ENCODE data around the gene NAV1.
"Not testable (repeated sequence)": the region's sequence is repeated elsewhere in the genome, so short reads cannot be mapped to it uniquely, and the experiment has no call there.

Gene NAV1

DNA sequence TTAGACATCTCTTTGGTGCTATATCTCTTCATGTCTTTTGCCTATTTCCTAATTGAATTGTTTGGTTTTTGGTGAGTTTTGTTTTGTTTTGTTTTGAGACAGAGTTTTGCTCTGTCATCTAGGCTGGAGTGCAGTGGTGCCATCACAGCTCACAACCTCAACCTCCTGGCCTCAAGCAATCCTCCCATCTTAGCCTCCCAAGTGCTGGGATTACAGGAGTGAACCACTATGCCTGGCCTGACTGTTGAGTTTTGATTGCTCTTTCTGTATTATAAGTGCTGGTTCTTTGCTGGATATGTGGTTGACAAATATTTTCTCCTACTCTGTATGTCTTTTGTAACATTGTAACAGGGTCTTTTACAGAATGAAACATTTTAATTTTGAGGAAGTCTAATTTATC, 38.0 kb downstream of the NAV1 start:
- Histone ChIP-seq H3K4me2 (ENCODE audit: low read depth, low read length) (no peak overlapping the region), H3K79me2 (ENCODE audit: low read length) (no peaks in the 10 kb centered on the region), H3K27ac (ENCODE audit: low read length) (no peak overlapping the region), H4K20me1 (ENCODE audit: insufficient read depth, low read length) (no peaks in the 10 kb centered on the region), H3K9ac (ENCODE audit: low read length) (no peak overlapping the region), H3K4me1 (ENCODE audit: low read length) (no peaks in the 10 kb centered on the region), H2AFZ (ENCODE audit: low read length) (no peak overlapping the region), H3K4me3 (ENCODE audit: low read length) (no peak overlapping the region), H3K9me2 (replicated peaks; ENCODE audit: insufficient read depth, low read length) (no peaks in the 10 kb centered on the region), H3K27me3 (replicated peaks; ENCODE audit: insufficient read depth, low read length) (no peaks in the 10 kb centered on the region), H3K9me3 (replicated peaks; ENCODE audit: insufficient read depth, low read length) (no peaks in the 10 kb centered on the region), H3K36me3 (replicated peaks; ENCODE audit: insufficient read depth, low read length) (no peaks in the 10 kb centered on the region), H3F3A (ENCODE audit: insufficient read depth, low read length) (no peaks in the 10 kb centered on the region)
- DNase-seq, result no peak
- TF ChIP-seq, protein P1, sequence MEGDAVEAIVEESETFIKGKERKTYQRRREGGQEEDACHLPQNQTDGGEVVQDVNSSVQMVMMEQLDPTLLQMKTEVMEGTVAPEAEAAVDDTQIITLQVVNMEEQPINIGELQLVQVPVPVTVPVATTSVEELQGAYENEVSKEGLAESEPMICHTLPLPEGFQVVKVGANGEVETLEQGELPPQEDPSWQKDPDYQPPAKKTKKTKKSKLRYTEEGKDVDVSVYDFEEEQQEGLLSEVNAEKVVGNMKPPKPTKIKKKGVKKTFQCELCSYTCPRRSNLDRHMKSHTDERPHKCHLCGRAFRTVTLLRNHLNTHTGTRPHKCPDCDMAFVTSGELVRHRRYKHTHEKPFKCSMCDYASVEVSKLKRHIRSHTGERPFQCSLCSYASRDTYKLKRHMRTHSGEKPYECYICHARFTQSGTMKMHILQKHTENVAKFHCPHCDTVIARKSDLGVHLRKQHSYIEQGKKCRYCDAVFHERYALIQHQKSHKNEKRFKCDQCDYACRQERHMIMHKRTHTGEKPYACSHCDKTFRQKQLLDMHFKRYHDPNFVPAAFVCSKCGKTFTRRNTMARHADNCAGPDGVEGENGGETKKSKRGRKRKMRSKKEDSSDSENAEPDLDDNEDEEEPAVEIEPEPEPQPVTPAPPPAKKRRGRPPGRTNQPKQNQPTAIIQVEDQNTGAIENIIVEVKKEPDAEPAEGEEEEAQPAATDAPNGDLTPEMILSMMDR (IDR thresholded peaks at IDR 0.05; ENCODE audit: low read length), result no peak

DNA sequence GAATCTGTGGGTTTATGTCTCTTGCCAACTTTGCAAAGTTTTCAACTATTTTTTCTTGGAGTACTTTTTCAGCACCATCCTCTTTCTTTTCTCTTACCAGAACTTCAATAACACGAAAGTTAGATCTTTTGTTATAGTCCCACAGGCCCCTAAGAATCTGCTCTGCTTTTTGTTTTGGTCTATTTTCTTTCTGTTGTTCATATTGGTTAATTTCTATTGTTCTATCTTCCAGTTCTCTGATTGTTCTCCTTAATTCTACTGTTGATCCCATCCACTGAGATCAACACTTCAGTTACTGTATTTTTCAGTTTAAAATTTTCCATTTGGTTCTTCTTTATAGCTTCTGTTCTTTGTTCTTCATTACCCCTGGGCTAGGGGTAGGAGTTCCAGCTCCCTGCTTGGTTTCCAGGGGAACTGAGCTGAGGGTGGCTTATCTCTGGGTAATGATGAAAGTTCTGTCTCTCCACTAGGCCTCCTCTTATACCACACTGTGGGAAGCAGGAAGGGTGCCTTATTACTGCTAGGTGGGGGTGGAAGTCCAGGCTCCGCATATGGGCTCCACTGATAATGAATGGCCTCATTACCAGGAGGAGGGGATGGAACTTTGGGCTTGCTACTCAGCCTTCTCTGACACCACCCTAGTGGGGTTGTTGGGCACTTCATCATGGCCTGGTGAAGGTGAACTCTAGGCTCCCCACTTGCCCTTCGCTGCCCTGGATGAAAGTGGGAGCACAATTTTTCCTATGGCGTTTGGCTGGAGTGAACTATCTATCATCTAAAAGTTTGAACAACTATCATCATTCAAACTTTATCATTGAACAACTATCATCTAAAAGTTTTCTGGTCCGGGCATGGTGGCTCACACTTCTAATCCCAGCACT, 39.3 kb downstream of the NAV1 start:
- no peak overlapping the region for H3K4me3 ChIP-seq (ENCODE audit: low read length)
- H3K27me3 ChIP-seq (replicated peaks; ENCODE audit: insufficient read depth, low read length), result no peaks in the 10 kb centered on the region
- no peaks in the 10 kb centered on the region for H3F3A ChIP-seq (ENCODE audit: insufficient read depth, low read length)
- no peaks in the 10 kb centered on the region for H3K79me2 ChIP-seq (ENCODE audit: low read length)
- no peak overlapping the region for H3K4me2 ChIP-seq (ENCODE audit: low read depth, low read length)
- no peak for DNase-seq
- no peak overlapping the region for H3K9ac ChIP-seq (ENCODE audit: low read length)
- no peaks in the 10 kb centered on the region for H4K20me1 ChIP-seq (ENCODE audit: insufficient read depth, low read length)
- no peak overlapping the region for H3K27ac ChIP-seq (ENCODE audit: low read length)
- no peaks in the 10 kb centered on the region for H3K36me3 ChIP-seq (replicated peaks; ENCODE audit: insufficient read depth, low read length)
- H2AFZ ChIP-seq (ENCODE audit: low read length), result no peak overlapping the region
- no peaks in the 10 kb centered on the region for H3K9me2 ChIP-seq (replicated peaks; ENCODE audit: insufficient read depth, low read length)
- H3K9me3 ChIP-seq (replicated peaks; ENCODE audit: insufficient read depth, low read length), result no peaks in the 10 kb centered on the region
- no peaks in the 10 kb centered on the region for H3K4me1 ChIP-seq (ENCODE audit: low read length)
- TF ChIP-seq EZH2phosphoT487 (IDR thresholded peaks at IDR 0.05; ENCODE audit: low read length) (no peak), EZH2 (optimal IDR thresholded peaks at IDR 0.05; ENCODE audit: low read depth, low read length) (no peak)
- TF ChIP-seq, protein P1 (IDR thresholded peaks at IDR 0.05; ENCODE audit: low read length), result no peak

DNA sequence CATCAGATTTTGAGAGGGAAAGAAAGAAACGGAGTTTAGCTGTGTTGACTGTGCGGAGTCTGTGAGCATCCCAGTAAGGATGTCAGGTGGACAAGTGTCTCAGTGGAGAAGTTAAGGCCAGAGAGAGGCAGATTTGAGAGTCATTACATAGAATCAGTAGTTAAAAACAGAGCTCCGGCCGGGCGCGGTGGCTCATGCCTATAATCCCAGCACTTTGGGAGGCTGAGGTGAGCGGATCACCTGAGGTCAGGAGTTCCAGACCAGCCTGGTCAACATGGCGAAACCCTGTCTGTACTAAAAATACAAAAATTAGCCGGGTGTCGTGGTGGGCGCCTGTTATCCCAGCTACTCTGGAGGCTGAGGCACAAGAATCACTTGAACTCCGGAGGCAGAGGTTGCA, 42.4 kb downstream of the NAV1 start:
- H3K79me2 ChIP-seq (ENCODE audit: low read length); H2AFZ ChIP-seq (ENCODE audit: low read length): not testable (repeated sequence)

DNA sequence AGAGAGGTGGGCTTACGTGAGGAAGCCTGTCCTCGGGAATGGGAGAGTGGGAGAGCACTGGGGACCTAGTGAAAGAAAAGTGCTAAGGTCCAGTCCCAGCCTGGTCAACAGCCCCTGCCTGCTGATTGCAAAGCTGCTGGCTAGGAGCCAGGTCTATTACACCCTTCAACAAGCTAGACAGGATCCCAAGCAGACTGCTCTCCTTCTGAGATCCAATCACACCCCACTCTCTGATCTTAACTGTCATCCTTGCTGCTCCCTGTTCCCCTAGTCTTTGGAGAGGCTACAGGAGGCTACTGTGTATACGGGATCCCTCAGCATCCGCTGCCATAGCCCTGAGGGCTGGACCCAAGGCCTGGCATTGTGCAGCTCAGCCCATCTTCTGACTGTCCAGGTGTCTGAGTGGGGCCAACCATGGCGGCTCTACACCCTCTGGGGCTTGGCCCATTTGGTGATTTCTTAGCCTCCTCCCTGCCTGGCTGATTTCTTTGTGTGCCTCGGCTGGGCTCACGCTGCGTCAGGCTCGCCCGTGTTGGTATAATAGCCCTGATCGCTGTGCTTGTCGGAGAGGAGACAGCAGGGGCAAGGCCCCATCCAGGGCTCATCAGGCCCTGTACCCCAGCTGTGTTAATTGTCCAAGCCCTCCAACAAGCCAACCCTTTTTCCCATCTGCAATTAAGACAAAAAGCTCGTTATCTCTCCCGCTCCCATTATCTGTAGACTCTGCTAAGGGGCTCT, 43.9 kb downstream of the NAV1 start:
- Histone ChIP-seq H3K4me3 (ENCODE audit: low read length) (no peak overlapping the region), H3K79me2 (ENCODE audit: low read length) (no peaks in the 10 kb centered on the region), H3K9me3 (replicated peaks; ENCODE audit: insufficient read depth, low read length) (no peaks in the 10 kb centered on the region), H3K36me3 (replicated peaks; ENCODE audit: insufficient read depth, low read length) (no peaks in the 10 kb centered on the region), H3K27ac (ENCODE audit: low read length) (no peak overlapping the region), H3K4me1 (ENCODE audit: low read length) (no peaks in the 10 kb centered on the region), H3K9ac (ENCODE audit: low read length) (no peak overlapping the region), H3K4me2 (ENCODE audit: low read depth, low read length) (no peak overlapping the region), H2AFZ (ENCODE audit: low read length) (no peak overlapping the region), H3K9me2 (replicated peaks; ENCODE audit: insufficient read depth, low read length) (no peaks in the 10 kb centered on the region), H4K20me1 (ENCODE audit: insufficient read depth, low read length) (no peaks in the 10 kb centered on the region), H3K27me3 (replicated peaks; ENCODE audit: insufficient read depth, low read length) (no peaks in the 10 kb centered on the region), H3F3A (ENCODE audit: insufficient read depth, low read length) (no peaks in the 10 kb centered on the region)
- TF ChIP-seq, protein P1 (IDR thresholded peaks at IDR 0.05; ENCODE audit: low read length), result no peak
- no peak for TF ChIP-seq EZH2 (optimal IDR thresholded peaks at IDR 0.05; ENCODE audit: low read depth, low read length)
- no peak for TF ChIP-seq EZH2phosphoT487 (IDR thresholded peaks at IDR 0.05; ENCODE audit: low read length)
- no peak for DNase-seq

More for the DNA sequence above, 42.4 kb downstream of the NAV1 start:
- H3K27me3 ChIP-seq (replicated peaks; ENCODE audit: insufficient read depth, low read length); H4K20me1 ChIP-seq (ENCODE audit: insufficient read depth, low read length); H3K4me1 ChIP-seq (ENCODE audit: low read length); H3K9ac ChIP-seq (ENCODE audit: low read length); H3F3A ChIP-seq (ENCODE audit: insufficient read depth, low read length); H3K4me3 ChIP-seq (ENCODE audit: low read length); H3K9me3 ChIP-seq (replicated peaks; ENCODE audit: insufficient read depth, low read length); DNase-seq; H3K9me2 ChIP-seq (replicated peaks; ENCODE audit: insufficient read depth, low read length); H3K36me3 ChIP-seq (replicated peaks; ENCODE audit: insufficient read depth, low read length); H3K4me2 ChIP-seq (ENCODE audit: low read depth, low read length); H3K27ac ChIP-seq (ENCODE audit: low read length): not testable (repeated sequence)
